DOHH2 (cell line): Measurements from ENCODE around the gene MALT1.

Source experiments
- H3F3A ChIP-seq: fragments of 200-600 bp; sonication (generic), shearing (Covaris generic); 2 replicates; pipeline ENCODE4 v1.6.0; 2016; ENCODE audit warnings: antibody characterized with exemption, mild to moderate bottlenecking; ENCODE audit not compliant: control insufficient read depth, insufficient read depth
- H3K27ac ChIP-seq: fragments of 200-600 bp; sonication (generic); 2 replicates; pipeline ENCODE4 v1.5.1; 2014; ENCODE audit warnings: low read depth, mild to moderate bottlenecking, low read length, moderate library complexity
- H3K27me3 ChIP-seq: fragments of 200-600 bp; sonication (generic); 2 replicates; pipeline ENCODE4 v1.6.1; 2014; ENCODE audit warnings: mild to moderate bottlenecking, low read length, mixed read lengths; ENCODE audit not compliant: control insufficient read depth
- H3K36me3 ChIP-seq: fragments of 200-600 bp; sonication (generic); 2 replicates; pipeline ENCODE4 v1.6.1; 2014; ENCODE audit warnings: mild to moderate bottlenecking, low read length, moderate library complexity, mixed read lengths; ENCODE audit not compliant: control insufficient read depth
- H3K4me1 ChIP-seq: fragments of 200-600 bp; sonication (generic); 2 replicates; pipeline ENCODE4 v1.6.1; 2014; ENCODE audit warnings: mild to moderate bottlenecking, low read length, mixed read lengths; ENCODE audit not compliant: control insufficient read depth
- H3K4me2 ChIP-seq: fragments of 200-600 bp; sonication (generic); 2 replicates; pipeline ENCODE4 v1.6.0; 2014; ENCODE audit warnings: mild to moderate bottlenecking, low read length, moderate library complexity
- H3K4me3 ChIP-seq: fragments of 200-600 bp; sonication (generic); 2 replicates; pipeline ENCODE4 v1.5.1; 2014; ENCODE audit warnings: mild to moderate bottlenecking, low read length, mixed read lengths
- H3K79me2 ChIP-seq: fragments of 200-600 bp; sonication (generic); 2 replicates; pipeline ENCODE4 v1.6.1; 2014; ENCODE audit warnings: mild to moderate bottlenecking, low read length, mixed read lengths; ENCODE audit not compliant: control insufficient read depth
- H3K9me2 ChIP-seq: fragments of 200-600 bp; sonication (generic); replicated peaks from 2 replicates; pipeline ENCODE4 v1.6.1; 2014; ENCODE audit warnings: mild to moderate bottlenecking, low read length, mixed read lengths; ENCODE audit not compliant: control insufficient read depth
- H3K9me3 ChIP-seq: fragments of 200-600 bp; sonication (generic); 2 replicates; pipeline ENCODE4 v1.6.1; 2014; ENCODE audit warnings: antibody characterized with exemption, low read length, mixed read lengths; ENCODE audit not compliant: control insufficient read depth, insufficient read depth
- H4K20me1 ChIP-seq: fragments of 200-600 bp; sonication (generic); 2 replicates; pipeline ENCODE4 v1.6.0; 2014; ENCODE audit warnings: low read depth, mild to moderate bottlenecking, antibody characterized with exemption, low read length, moderate library complexity; ENCODE audit not compliant: control insufficient read depth, insufficient read depth
- EZH2phosphoT487 ChIP-seq: fragments of 200-600 bp; sonication (generic); IDR thresholded peaks from 2 replicates; pipeline ENCODE4 v1.6.1; 2017; ENCODE audit warnings: borderline replicate concordance, mild to moderate bottlenecking, antibody characterized with exemption, low read length, moderate library complexity, mixed read lengths
- TF ChIP-seq, protein P1 (sequence below): fragments of 200-600 bp; sonication (generic); IDR thresholded peaks from one replicate; pipeline ENCODE4 v1.5.1; 2014; ENCODE audit warnings: antibody characterized with exemption, mild to moderate bottlenecking, low read depth, low read length; ENCODE audit not compliant: poor library complexity, severe bottlenecking

Gene MALT1

DNA sequence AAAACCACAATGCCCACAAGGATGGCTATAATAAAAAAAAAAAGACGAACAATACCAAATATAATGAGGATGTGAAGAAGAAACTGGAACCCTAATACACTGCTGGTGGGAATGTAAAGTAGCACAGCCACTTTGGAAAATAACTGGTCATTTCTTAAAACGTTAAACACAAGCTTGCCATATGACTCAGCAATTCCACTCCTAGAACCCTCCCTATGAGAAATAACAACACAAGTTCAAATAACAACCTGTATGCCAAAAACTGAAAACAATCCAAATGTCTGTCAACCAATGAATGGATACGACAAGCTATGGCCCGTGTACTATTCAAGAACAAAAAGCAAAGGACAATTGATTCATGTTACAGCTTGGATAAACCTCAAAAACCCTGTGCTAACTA, 35.4 kb upstream of the MALT1 start:
- TF ChIP-seq EZH2phosphoT487: no peak
- TF ChIP-seq, protein P1, sequence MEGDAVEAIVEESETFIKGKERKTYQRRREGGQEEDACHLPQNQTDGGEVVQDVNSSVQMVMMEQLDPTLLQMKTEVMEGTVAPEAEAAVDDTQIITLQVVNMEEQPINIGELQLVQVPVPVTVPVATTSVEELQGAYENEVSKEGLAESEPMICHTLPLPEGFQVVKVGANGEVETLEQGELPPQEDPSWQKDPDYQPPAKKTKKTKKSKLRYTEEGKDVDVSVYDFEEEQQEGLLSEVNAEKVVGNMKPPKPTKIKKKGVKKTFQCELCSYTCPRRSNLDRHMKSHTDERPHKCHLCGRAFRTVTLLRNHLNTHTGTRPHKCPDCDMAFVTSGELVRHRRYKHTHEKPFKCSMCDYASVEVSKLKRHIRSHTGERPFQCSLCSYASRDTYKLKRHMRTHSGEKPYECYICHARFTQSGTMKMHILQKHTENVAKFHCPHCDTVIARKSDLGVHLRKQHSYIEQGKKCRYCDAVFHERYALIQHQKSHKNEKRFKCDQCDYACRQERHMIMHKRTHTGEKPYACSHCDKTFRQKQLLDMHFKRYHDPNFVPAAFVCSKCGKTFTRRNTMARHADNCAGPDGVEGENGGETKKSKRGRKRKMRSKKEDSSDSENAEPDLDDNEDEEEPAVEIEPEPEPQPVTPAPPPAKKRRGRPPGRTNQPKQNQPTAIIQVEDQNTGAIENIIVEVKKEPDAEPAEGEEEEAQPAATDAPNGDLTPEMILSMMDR: no peak

GRCh38 chr18:58637197-58637596, 34.1 kb upstream of the MALT1 start:
- Histone ChIP-seq H3K9me2 (no peaks in the 10 kb centered on the region), H4K20me1 (no peaks in the 10 kb centered on the region), H3K9me3 (no peaks in the 10 kb centered on the region), H3K4me2 (no peak overlapping the region), H3K4me1 (peaks cover 29% of the 10 kb centered on the region), H3K79me2 (no peaks in the 10 kb centered on the region), H3K4me3 (no peak overlapping the region), H3K27ac (no peak overlapping the region), H3F3A (no peaks in the 10 kb centered on the region), H3K36me3 (no peaks in the 10 kb centered on the region), H3K27me3 (no peaks in the 10 kb centered on the region)
- TF ChIP-seq, protein P1: no peak
- TF ChIP-seq EZH2phosphoT487: no peak

More for the DNA sequence above, 35.4 kb upstream of the MALT1 start:
- no peaks in the 10 kb centered on the region for H3K36me3 ChIP-seq
- no peaks in the 10 kb centered on the region for H3K27me3 ChIP-seq
- H3K9me2 ChIP-seq: no peaks in the 10 kb centered on the region
- H3K4me2 ChIP-seq: no peak overlapping the region
- H3K4me3 ChIP-seq: no peak overlapping the region
- no peak overlapping the region for H3K27ac ChIP-seq
- no peaks in the 10 kb centered on the region for H4K20me1 ChIP-seq
- no peaks in the 10 kb centered on the region for H3K79me2 ChIP-seq
- H3K9me3 ChIP-seq: no peaks in the 10 kb centered on the region
- H3K4me1 ChIP-seq: peaks cover 29% of the 10 kb centered on the region
- no peaks in the 10 kb centered on the region for H3F3A ChIP-seq

- TF ChIP-seq, protein P1: no peak
- no peak for TF ChIP-seq EZH2phosphoT487
- Histone ChIP-seq H3K4me2 (peak overlapping the region; percentile 51), H3K4me3 (peak overlapping the region; percentile 19)
These were observed 33.3 kb upstream of the MALT1 start for GRCh38 chr18:58637946-58638345.

More at GRCh38 chr18:58637946-58638345, 33.3 kb upstream of the MALT1 start:
- Histone ChIP-seq H3K27me3 (no peaks in the 10 kb centered on the region), H3F3A (no peaks in the 10 kb centered on the region), H4K20me1 (no peaks in the 10 kb centered on the region), H3K9me3 (no peaks in the 10 kb centered on the region), H3K4me1 (peaks cover 29% of the 10 kb centered on the region), H3K79me2 (no peaks in the 10 kb centered on the region), H3K27ac (no peak overlapping the region), H3K9me2 (no peaks in the 10 kb centered on the region), H3K36me3 (no peaks in the 10 kb centered on the region)
